SKM-1 treated with dmso at 0.1 percent for 144 hours (cell line): ENCODE measurements around the gene ARID4A.
"Not testable (repeated sequence)": the region's sequence is repeated elsewhere in the genome, so short reads cannot be mapped to it uniquely, and the experiment has no call there.

Experiments used
- DNase-seq: peaks from one replicate; lab custom pipeline; 2025; ENCODE audit not compliant: unreplicated experiment; lab: John Stamatoyannopoulos, UW

ARID4A gene

GRCh38 chr14:58353516-58354299 lies 55.4 kb downstream of the ARID4A start:
- DNase-seq = no peak

- no peak for DNase-seq
Measured at GRCh38 chr14:58354808-58355207, 56.5 kb downstream of the ARID4A start.

DNA sequence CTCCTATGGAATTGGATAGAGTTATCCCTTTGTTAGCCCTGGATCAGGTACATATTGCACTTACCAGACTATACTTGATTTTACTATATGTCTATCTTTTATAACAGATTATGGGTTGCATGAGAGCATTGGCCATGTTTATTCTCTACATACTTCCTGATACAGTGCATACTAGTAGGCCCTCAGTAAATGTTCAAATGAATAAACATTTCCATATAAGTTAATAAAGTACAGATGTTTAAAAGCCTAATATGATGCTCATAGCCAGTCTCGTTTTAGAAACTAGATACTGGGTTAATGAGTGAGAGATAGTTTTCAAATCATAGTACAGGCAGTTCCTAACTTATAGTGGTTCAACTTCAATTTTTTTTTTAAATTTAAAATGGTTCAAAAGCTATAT lies 57.9 kb downstream of the ARID4A start:
- no peak for DNase-seq

GRCh38 chr14:58362272-58362671 lies 63.9 kb downstream of the ARID4A start:
- DNase-seq = not testable (repeated sequence)

- DNase-seq = no peak
Measured at GRCh38 chr14:58362798-58363412, 64.5 kb downstream of the ARID4A start.

GRCh38 chr14:58364316-58364715 lies 66.0 kb downstream of the ARID4A start:
- no peak for DNase-seq

DNA sequence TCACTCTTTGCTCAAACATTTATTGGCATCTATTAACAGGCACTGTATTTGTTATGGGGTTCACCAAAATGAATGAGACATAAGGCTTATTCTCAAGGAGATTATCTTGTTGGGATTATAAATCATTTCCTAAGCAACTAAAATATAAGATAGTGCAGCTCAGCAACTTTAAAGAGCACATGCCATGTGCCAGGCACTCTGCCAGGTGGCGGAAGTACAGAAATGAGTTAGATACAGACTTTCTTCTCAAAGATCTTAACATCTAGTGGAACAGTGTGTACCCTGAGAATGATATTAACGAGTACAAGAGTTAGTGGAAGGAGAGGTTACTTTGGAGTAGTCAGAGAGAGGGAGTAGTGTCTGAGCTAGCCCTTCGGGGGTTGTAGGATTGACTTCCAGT lies 68.9 kb downstream of the ARID4A start:
- no peak for DNase-seq

DNA sequence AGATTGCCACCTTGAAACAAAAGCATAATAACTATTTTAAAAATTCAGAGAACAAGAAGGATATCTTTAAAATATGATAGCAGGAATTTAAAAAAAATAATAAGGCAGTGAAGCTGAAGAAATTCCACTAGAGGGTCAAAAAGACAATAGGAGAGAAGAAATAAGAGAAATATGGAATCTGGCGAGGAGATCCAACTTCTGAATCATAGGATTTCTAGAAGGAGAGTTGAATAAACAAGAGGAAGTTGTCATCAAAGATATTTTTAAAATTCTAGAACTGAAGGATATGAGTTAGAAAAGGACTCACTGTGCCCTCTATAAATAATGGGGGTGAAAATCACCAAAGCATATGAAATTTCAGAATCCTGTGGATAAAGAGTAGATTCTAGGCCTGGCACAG lies 70.6 kb downstream of the ARID4A start:
- no peak for DNase-seq

GRCh38 chr14:58376791-58377190 lies 78.4 kb downstream of the ARID4A start:
- DNase-seq = no peak

GRCh38 chr14:58390830-58391229 lies 92.5 kb downstream of the ARID4A start:
- DNase-seq = no peak

GRCh38 chr14:58395562-58395811 lies 97.1 kb downstream of the ARID4A start:
- no peak for DNase-seq

DNA sequence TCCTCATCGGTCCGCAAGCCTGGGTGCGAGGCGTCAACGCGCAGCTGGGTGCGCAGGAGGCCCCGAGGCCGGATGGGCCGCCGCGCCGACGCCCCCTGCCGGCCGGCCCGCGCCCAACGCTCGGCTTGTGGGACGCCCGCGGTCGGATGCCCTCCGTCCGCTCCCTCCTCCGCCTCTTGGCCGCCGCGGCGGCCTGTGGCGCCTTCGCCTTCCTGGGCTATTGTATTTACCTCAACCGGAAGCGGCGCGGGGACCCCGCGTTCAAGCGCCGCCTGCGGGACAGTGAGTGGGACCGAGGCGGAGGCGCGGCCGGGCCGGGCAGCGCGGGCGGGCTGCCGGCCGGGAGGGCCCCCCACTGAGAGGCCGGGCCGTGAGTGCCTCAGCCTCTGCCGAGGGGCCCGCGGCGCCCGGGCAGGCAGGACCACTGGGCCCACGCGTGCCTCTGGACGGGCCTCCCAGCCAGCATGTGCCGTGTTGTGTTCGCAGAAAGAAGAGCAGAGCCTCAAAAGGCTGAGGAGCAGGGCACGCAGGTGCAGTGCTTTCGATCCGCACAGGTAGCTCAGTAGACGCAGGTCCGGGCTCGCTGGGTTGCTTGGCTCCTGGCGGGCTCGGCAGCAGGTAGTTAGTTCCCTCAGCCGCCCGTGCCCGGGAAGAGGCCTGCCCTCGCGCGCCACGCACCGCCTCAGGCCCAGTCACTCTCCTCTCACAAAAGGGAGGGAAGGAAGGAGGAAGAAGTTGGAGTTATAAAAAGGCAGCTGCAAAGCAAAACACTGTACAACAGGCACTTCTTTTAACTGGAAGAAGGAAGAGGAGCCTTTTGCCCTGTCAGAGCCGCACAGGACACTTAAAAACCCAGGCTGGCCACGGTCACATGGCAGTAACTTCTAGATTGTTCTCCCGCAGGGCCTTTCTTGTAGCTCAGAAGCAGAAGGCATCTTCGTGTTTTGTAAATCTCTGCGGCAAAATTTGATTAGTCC lies 97.7 kb downstream of the ARID4A start, which contains the start of gene TOMM20L:
TOMM20L (plus strand) TSS at position 119 of the 977 bp plus-strand sequence; CDS start at position 147, 28 bp downstream.
- peak; percentile 32 for DNase-seq

- no peak for DNase-seq
Measured at GRCh38 chr14:58397156-58397555, 98.8 kb downstream of the ARID4A start.

- DNase-seq = no peak
Measured at GRCh38 chr14:58398495-58398894, 100.1 kb downstream of the ARID4A start.

- DNase-seq = no peak
Measured at GRCh38 chr14:58398895-58399294, 100.5 kb downstream of the ARID4A start.

- no peak for DNase-seq
Measured at GRCh38 chr14:58401587-58401986, 103.2 kb downstream of the ARID4A start.

GRCh38 chr14:58408681-58409215 lies 110.4 kb downstream of the ARID4A start:
- DNase-seq = no peak

- no peak for DNase-seq
Measured at GRCh38 chr14:58414845-58415244, 116.5 kb downstream of the ARID4A start.

DNA sequence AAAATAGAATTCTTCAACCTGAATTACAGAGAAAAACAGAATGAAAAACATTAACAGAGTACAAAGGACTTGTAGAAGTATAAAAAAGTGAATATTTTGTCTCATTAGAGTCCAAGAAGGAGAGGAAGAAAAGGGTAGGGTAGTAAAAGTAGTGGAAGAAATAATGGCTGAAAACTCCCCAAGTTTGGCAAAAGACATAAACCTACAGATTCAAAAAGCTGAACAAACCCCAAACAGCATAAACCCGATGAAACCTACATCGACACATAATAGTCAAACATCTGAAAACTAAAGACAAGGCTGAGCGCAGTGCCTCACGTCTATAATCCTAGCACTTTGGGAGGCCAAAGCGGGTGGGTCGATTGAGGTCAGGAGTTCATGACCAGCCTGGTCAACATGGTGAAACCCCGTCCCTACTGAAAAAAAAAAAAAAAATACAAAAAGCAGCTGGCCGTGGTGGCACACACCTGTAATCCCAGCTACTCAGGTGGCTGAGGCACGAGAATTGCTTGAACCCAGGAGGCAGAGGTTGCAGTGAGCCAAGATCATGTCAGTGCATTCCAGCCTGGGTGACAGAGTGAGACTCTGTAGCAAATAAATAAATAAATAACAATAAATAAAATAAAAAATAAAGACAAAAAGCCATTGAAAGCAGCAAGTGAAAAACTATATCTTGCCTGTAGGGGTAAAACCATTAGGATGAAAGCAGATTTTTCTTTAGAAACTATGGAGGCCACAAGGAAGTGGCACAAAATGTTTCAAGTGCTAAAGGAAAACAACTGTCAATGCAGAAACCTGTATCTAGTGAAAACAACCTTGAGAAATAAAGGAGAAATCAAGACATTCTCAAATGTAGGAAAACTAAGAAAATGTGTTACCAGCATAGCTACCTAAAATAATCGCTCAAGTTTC lies 117.5 kb downstream of the ARID4A start:
- DNase-seq = no peak

- not testable (repeated sequence) for DNase-seq
Measured at GRCh38 chr14:58416934-58417333, 118.6 kb downstream of the ARID4A start.
